ENCODE results near the gene ERBB4.
"Not testable (repeated sequence)": the region's sequence is repeated elsewhere in the genome, so short reads cannot be mapped to it uniquely, and the experiment has no call there.

Gene ERBB4

DNA sequence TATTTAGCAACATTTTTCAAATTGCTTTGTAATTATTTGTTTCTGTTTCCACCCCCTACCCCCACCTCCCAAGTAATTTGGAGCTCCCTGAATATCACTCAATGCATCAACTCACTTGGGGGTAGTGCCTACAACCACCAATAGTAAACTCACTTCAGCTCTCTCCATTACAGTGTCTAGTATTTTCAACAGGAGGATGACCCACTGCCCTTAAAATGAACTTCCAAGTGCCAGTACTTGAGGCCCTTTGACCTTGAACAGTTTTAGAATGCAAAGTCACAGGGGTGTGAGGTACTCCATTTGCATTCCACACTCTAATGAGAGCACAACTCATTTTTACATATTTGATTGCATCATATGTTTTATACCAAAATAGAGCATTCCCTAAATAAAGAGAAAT, 523.0 kb downstream of the ERBB4 start:
- no peaks in the 10 kb centered on the region for H3K27me3 ChIP-seq
- peaks cover 7% of the 10 kb centered on the region for H3K4me1 ChIP-seq
- H3K36me3 ChIP-seq, result no peaks in the 10 kb centered on the region
- H3K4me3 ChIP-seq (ENCODE audit: low read depth, low read length), result no peak overlapping the region
- no peak for DNase-seq
- H3K9me3 ChIP-seq, result no peaks in the 10 kb centered on the region
- TF ChIP-seq, protein P1, sequence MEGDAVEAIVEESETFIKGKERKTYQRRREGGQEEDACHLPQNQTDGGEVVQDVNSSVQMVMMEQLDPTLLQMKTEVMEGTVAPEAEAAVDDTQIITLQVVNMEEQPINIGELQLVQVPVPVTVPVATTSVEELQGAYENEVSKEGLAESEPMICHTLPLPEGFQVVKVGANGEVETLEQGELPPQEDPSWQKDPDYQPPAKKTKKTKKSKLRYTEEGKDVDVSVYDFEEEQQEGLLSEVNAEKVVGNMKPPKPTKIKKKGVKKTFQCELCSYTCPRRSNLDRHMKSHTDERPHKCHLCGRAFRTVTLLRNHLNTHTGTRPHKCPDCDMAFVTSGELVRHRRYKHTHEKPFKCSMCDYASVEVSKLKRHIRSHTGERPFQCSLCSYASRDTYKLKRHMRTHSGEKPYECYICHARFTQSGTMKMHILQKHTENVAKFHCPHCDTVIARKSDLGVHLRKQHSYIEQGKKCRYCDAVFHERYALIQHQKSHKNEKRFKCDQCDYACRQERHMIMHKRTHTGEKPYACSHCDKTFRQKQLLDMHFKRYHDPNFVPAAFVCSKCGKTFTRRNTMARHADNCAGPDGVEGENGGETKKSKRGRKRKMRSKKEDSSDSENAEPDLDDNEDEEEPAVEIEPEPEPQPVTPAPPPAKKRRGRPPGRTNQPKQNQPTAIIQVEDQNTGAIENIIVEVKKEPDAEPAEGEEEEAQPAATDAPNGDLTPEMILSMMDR (IDR thresholded peaks at IDR 0.05; ENCODE audit: low read depth, low read length), result no peak

DNA sequence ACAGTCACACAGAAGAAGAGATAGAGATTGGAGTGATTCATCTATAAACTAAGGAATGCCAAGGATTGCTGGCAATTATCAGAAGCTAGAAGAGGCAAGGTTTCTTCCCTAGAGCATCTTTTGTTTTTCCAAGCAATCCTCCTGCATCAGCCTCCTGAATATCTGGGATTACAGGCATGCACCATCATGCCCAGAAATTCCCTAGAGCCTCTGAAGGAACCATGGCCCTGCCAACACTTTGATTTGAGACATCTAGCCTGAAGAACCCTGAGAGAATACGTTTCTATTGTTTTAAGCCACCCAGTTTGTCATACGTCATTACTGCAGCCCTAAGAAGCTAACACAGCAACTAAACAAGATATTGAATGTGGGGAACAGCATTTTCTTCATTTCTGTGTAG, 525.0 kb downstream of the ERBB4 start:
- no peaks in the 10 kb centered on the region for H3K9me3 ChIP-seq
- no peaks in the 10 kb centered on the region for H3K36me3 ChIP-seq
- H3K27me3 ChIP-seq, result no peaks in the 10 kb centered on the region
- no peak for DNase-seq
- TF ChIP-seq, protein P1 (IDR thresholded peaks at IDR 0.05; ENCODE audit: low read depth, low read length), result no peak
- peaks cover 6% of the 10 kb centered on the region for H3K4me1 ChIP-seq
- H3K4me3 ChIP-seq (ENCODE audit: low read depth, low read length), result no peak overlapping the region

DNA sequence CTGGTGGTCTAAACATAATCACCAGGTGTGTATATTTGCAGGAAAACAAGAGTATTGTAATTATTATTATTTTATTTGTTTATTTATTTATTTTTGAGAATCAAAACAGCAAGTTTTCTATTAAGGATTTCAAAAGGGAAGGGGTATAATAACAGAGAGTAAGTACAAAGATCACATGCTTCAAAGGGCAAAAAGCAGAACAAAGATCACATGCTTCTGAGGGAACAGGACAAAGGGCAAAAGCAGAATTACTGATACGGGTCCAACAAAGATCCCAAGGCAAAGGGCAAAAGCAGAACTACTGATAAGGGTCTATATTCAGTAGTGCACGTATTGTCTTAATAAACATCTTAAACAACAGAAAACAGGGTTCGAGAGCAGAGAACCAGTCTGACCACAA, 528.3 kb downstream of the ERBB4 start:
- not testable (repeated sequence) for H3K4me3 ChIP-seq (ENCODE audit: low read depth, low read length); H3K9me3 ChIP-seq; H3K27me3 ChIP-seq; H3K36me3 ChIP-seq; DNase-seq; H3K4me1 ChIP-seq

DNA sequence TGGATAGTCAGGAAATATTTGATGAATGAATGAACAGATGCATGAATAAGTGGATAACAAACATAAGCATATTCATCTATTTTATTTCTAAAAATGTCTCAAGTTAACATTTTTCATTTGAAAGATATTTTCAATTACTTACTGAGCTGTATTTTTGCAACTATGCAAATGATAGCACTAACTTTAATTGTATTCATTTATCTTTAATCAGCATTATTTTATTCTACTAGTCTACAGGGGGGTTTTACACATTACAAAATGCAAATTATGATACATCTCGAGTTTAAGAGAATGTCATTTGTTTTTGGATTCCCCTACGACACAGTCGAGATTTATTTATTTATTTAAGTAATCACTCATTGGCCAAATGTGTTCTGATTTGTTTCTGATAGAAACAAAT, 530.6 kb downstream of the ERBB4 start:
- Histone ChIP-seq H3K4me3 (ENCODE audit: low read depth, low read length) (no peak overlapping the region), H3K27me3 (no peaks in the 10 kb centered on the region), H3K36me3 (no peaks in the 10 kb centered on the region), H3K9me3 (no peaks in the 10 kb centered on the region), H3K4me1 (no peaks in the 10 kb centered on the region)
- DNase-seq, result no peak
- TF ChIP-seq, protein P1 (IDR thresholded peaks at IDR 0.05; ENCODE audit: low read depth, low read length), result no peak

DNA sequence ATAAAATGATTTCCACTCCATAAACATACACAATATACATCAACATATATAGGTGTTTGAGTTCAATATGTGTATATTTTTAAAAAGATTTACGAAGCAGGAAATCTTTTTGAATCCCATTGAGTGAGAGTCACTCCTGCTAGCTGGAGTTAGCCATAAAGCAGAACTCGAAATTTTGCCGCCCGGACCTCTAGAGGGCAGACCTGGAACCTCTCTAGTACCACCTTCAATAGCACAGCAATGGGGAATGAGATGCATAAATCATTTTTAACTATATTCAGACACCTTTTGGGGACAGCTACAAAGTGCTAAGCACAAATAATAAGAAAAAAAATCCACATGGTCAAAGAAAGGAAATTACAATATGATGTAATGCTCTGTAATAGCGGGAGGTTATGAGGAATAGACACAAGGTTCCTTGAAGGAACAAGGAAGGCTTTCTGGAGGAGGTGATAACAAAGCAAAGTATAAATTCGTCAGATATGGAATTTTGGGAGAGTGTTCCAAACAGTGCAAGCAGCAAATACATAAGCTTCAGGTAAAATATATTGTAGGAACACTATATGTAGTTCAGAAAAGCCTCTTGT, 533.4 kb downstream of the ERBB4 start:
- DNase-seq, result peak; percentile 68

DNA sequence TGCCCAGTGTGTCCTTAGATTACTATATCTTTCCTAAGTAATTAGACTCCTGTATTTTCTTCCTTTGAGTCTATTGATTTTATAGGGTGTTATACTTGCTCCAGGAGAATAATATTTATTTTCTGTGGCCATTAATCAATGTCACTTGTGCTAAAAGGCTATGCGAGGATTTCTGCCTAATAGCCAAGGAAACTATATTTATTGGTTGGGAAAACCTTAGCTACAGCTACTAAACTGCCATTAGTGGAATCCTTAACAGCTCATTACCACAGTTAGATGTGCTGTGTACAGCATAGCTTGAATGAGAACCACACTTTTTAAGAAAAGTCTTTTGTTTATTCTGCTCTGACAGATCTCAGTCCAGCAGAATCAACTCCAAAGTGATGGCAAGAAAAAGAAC, 537.3 kb downstream of the ERBB4 start:
- Histone ChIP-seq H3K36me3 (no peaks in the 10 kb centered on the region), H3K27me3 (no peaks in the 10 kb centered on the region), H3K4me3 (ENCODE audit: low read depth, low read length) (no peak overlapping the region), H3K4me1 (no peaks in the 10 kb centered on the region; the same call in 1 of the 2 replicates), H3K9me3 (no peaks in the 10 kb centered on the region)
- TF ChIP-seq, protein P1 (IDR thresholded peaks at IDR 0.05; ENCODE audit: low read depth, low read length), result no peak
- no peak for DNase-seq

More for the DNA sequence above, 533.4 kb downstream of the ERBB4 start:
- TF ChIP-seq, protein P1 (IDR thresholded peaks at IDR 0.05; ENCODE audit: low read depth, low read length), result peak; percentile 85
- Histone ChIP-seq H3K27me3 (no peaks in the 10 kb centered on the region), H3K4me3 (ENCODE audit: low read depth, low read length) (no peak overlapping the region), H3K36me3 (no peaks in the 10 kb centered on the region), H3K9me3 (no peaks in the 10 kb centered on the region), H3K4me1 (no peaks in the 10 kb centered on the region)

DNA sequence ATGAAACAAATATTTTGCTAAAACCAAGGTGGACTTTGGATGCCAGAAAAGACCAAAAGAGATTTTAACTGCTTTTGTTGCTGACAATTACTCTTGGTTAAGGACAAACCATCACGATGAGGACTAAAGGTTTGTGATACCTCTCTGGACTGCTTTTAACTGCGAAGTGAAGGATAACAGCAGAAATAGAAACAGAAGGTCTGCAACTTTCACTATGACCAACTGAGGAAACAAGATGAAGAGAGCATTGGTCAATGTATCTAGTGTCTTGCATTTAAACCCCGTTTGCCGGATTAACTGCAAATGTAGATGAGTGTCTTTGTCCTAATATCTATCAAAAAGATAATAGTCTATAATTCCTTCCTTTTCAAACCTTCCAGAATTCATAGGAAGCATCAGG, 541.7 kb downstream of the ERBB4 start:
- no peak overlapping the region for H3K4me3 ChIP-seq (ENCODE audit: low read depth, low read length)
- no peak for DNase-seq
- no peaks in the 10 kb centered on the region for H3K27me3 ChIP-seq
- no peaks in the 10 kb centered on the region for H3K36me3 ChIP-seq
- H3K4me1 ChIP-seq, result no peaks in the 10 kb centered on the region; the same call in 1 of the 2 replicates
- TF ChIP-seq, protein P1 (IDR thresholded peaks at IDR 0.05; ENCODE audit: low read depth, low read length), result no peak
- no peaks in the 10 kb centered on the region for H3K9me3 ChIP-seq
